ENCODE results near the gene SNX9. TPM values are rescaled to one million over a fixed set of nuclear protein-coding genes. Genes with fewer than 3 reads are reported as not detected.
"Not testable (repeated sequence)": the region's sequence is repeated elsewhere in the genome, so short reads cannot be mapped to it uniquely, and the experiment has no call there.

SNX9 gene
- total RNA-seq, 1 donor from 2014 or later = 53.4 TPM

DNA sequence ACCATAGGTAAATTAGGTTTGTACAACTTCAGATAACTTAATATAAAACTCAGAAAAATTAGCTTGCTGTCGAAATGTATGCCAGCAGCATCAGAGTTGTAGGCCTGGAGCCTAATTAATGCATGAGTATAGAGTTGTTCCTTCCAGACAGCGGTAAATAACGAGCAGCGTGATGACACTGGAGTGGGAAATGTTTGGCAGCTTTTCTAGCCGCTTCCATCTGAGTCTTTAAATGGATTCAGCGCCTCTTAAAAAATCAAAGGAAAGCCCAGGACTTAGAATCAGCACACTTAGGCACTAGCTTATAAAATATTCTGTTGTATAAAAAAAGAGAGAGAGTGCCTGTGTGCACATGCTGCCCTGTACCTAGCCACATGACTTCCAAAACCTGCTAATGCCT is 114.9 kb downstream of the SNX9 start:
- no peak for DNase-seq (ENCODE audit: low spot score)
- H3K4me1 Mint-ChIP-seq (ENCODE audit: low read depth) = peaks cover 6% of the 10 kb centered on the region
- H3K9me3 Mint-ChIP-seq = no peaks in the 10 kb centered on the region
- H3K27ac Mint-ChIP-seq = no peak overlapping the region
- peaks cover 65% of the 10 kb centered on the region for H3K36me3 Mint-ChIP-seq (ENCODE audit: low read depth)
- no peaks in the 10 kb centered on the region for H3K27me3 Mint-ChIP-seq (ENCODE audit: insufficient read depth)
- H3K4me3 Mint-ChIP-seq = no peak overlapping the region
- intact Hi-C loops (cut with micrococcal nuclease) = no loop called here

DNA sequence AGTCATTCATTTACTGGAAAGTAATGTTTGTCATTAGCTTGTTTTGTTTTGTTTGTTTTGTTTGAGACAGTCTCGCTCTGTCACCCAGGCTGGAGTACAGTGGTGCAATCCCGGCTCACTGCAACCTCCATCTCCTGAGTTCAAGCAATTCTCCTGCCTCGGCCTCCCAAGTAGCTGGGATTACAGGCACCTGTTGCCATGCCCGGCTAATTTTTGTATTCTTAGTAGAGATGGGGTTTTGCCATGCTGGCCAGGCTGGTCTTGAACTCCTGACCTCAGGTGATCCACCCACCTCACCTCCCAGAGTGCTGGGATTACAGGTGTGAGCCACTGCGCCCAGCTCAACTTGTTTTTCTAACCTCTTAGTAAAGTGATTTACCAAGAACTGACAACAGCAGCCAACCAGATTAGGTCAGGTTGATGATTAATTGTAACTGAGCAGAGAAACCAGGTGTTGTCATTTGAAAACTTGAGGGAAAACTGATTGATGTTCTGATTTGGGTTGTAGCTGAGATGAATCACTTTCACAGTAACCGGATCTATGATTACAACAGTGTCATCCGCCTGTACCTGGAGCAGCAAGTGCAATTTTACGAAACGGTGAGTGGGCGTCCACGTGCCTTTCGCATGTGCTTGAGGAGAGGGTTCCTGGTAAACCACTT is 117.5 kb downstream of the SNX9 start:
- H3K27ac Mint-ChIP-seq = peak overlapping the region; percentile 34
- not testable (repeated sequence) for DNase-seq (ENCODE audit: low spot score); H3K27me3 Mint-ChIP-seq (ENCODE audit: insufficient read depth)

DNA sequence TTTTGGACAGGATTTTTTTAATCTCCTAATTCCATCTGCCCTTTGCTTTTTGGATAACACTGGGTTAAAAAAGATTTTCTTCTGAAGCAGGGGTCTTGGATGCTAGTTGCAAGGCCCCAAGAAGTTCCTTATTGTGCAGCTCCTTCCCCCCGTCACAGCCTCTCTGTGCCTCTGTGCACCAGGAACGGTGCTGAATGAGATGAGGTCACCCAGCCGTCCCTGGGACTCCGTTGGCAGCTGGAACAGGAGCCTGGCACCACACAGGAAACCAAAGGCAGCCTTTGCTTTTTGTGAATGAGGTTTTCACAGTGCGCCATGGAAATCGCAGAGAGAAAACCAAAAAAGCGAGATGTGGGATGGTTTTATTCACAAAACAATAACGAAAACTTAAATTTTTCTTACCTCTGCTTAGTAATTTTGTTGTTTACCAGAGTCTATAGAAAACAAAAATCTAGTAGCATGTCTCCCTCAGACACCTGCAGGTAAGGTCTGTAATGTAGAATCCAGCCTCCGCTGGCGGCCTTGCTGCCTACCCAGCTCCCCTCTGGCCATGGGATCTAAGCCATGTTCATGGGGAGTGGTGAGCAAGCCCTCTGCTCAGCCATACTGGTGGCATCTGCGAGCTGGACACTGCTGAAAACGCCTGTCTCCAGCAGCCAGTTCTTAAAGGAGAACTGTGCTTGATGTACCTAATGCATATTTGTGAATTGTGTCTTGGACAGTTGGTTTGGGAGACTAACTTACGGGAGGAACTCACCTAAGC is 118.2 kb downstream of the SNX9 start:
- DNase-seq (ENCODE audit: low spot score) = no peak
- intact Hi-C loops (cut with micrococcal nuclease) = loop anchor here (2.0 to 10.0 kb wide), 3 partner anchors 40 to 556 kb away; partner anchors contain the start of genes SYNJ2 and ZDHHC14
- Mint-ChIP-seq H3K27me3 (ENCODE audit: insufficient read depth) (no peaks in the 10 kb centered on the region), H3K36me3 (ENCODE audit: low read depth) (peaks cover 60% of the 10 kb centered on the region), H3K27ac (no peak overlapping the region), H3K4me3 (no peak overlapping the region), H3K9me3 (no peaks in the 10 kb centered on the region), H3K4me1 (ENCODE audit: low read depth) (peaks cover 26% of the 10 kb centered on the region)

More for the DNA sequence above, 117.5 kb downstream of the SNX9 start:
- Mint-ChIP-seq H3K36me3 (ENCODE audit: low read depth) (peaks cover 61% of the 10 kb centered on the region), H3K4me1 (ENCODE audit: low read depth) (peaks cover 19% of the 10 kb centered on the region)
- intact Hi-C loops (cut with micrococcal nuclease) = loop anchor here (1.0 to 10.0 kb wide), 4 partner anchors 40 to 556 kb away; partner anchors contain the start of genes SYNJ2 and ZDHHC14
- H3K9me3 Mint-ChIP-seq, H3K4me3 Mint-ChIP-seq: not testable (repeated sequence)

DNA sequence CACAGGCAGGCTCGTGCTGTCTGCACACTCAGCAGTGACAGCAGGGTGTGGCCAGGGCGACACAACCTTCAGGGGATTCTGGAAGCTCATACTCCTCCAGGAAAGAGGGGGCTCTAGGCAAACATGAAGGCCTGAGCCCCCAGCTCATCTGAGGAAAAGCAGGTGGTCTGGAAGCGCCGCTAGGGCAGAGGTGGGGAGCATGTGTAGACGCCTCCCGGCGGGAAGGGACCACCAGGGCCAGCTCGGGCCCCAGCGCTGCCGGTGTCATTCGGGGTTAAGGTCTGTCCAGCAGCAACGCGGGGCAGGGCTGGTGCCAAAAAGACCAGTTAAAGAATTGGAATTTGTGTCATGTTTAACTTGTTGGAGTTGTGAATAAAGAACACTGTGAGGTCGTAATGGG is 119.3 kb downstream of the SNX9 start:
- intact Hi-C loops (cut with micrococcal nuclease) = loop anchor here (10.0 kb wide), 1 partner anchor 558 kb away; the partner anchor contains the start of gene ZDHHC14
- peaks cover 60% of the 10 kb centered on the region for H3K36me3 Mint-ChIP-seq (ENCODE audit: low read depth)
- H3K27me3 Mint-ChIP-seq (ENCODE audit: insufficient read depth) = peaks cover 2% of the 10 kb centered on the region
- peaks cover 37% of the 10 kb centered on the region for H3K4me1 Mint-ChIP-seq (ENCODE audit: low read depth)
- no peak for DNase-seq (ENCODE audit: low spot score)
- H3K9me3 Mint-ChIP-seq = no peaks in the 10 kb centered on the region
- no peak overlapping the region for H3K4me3 Mint-ChIP-seq
- peak overlapping the region; percentile 58 for H3K27ac Mint-ChIP-seq

DNA sequence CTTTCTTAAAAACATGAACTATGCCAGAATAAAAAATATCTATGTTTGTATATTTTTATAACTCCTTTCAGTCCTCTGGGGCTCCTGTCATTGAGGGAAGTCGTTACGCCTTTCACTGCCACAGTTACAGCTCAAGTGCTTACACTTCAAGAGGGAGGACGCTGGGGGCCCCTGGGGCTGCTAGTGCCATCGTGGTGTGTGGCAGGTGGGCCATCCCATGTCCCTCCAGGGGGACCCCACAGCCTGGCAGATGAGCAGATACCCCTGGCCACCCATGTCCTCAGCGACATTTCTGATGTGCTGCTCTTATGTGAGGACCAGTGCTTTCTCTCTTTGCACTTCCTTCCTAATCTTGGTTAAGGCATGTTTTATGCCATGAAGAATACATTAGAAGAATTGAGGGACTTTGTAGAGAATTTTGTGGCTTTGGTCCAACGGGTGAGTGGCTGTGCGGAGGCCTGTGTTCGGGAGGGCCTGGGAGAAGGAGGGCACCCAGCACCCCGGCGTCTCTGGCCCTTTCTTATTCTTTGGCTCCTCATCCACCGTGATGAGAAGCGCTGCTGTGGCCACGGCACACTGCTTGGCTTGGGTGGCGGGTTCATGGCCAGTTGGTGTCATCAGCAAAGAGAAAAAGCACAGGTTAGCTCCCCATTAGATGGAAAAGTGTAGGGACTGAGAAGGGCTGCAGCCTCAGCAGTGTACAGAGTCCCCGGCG is 120.4 kb downstream of the SNX9 start:
- no peak for DNase-seq (ENCODE audit: low spot score)
- Mint-ChIP-seq H3K36me3 (ENCODE audit: low read depth) (peaks cover 56% of the 10 kb centered on the region), H3K27me3 (ENCODE audit: insufficient read depth) (peaks cover 2% of the 10 kb centered on the region), H3K4me3 (no peak overlapping the region), H3K27ac (no peak overlapping the region), H3K9me3 (no peaks in the 10 kb centered on the region), H3K4me1 (ENCODE audit: low read depth) (peaks cover 39% of the 10 kb centered on the region)
- intact Hi-C loops (cut with micrococcal nuclease) = loop anchor here (10.0 kb wide), 1 partner anchor 559 kb away; the partner anchor contains the start of gene ZDHHC14

DNA sequence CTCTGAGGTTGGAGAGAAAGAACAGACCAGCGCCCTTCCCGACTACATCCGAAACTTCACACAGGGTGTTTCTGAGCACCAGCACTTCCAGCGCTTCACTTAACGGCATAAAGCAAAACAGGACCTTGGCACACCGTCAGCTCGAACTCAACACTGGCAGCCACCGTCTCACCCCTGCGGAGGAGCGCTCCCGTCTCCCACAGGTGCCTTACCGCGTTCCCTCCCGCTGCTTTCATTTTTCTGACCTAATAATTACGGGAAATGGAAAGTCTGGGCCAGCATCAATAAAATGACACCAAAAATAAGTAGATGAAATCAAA is 120.9 kb downstream of the SNX9 start:
- H3K4me3 Mint-ChIP-seq = no peak overlapping the region
- peaks cover 39% of the 10 kb centered on the region for H3K4me1 Mint-ChIP-seq (ENCODE audit: low read depth)
- no peaks in the 10 kb centered on the region for H3K9me3 Mint-ChIP-seq
- no peak overlapping the region for H3K27ac Mint-ChIP-seq
- intact Hi-C loops (cut with micrococcal nuclease) = loop anchor here (2.0 to 10.0 kb wide), 4 partner anchors 19 to 559 kb away; partner anchors contain the start of gene ZDHHC14
- peaks cover 3% of the 10 kb centered on the region for H3K27me3 Mint-ChIP-seq (ENCODE audit: insufficient read depth)
- no peak for DNase-seq (ENCODE audit: low spot score)
- H3K36me3 Mint-ChIP-seq (ENCODE audit: low read depth) = peaks cover 55% of the 10 kb centered on the region

DNA sequence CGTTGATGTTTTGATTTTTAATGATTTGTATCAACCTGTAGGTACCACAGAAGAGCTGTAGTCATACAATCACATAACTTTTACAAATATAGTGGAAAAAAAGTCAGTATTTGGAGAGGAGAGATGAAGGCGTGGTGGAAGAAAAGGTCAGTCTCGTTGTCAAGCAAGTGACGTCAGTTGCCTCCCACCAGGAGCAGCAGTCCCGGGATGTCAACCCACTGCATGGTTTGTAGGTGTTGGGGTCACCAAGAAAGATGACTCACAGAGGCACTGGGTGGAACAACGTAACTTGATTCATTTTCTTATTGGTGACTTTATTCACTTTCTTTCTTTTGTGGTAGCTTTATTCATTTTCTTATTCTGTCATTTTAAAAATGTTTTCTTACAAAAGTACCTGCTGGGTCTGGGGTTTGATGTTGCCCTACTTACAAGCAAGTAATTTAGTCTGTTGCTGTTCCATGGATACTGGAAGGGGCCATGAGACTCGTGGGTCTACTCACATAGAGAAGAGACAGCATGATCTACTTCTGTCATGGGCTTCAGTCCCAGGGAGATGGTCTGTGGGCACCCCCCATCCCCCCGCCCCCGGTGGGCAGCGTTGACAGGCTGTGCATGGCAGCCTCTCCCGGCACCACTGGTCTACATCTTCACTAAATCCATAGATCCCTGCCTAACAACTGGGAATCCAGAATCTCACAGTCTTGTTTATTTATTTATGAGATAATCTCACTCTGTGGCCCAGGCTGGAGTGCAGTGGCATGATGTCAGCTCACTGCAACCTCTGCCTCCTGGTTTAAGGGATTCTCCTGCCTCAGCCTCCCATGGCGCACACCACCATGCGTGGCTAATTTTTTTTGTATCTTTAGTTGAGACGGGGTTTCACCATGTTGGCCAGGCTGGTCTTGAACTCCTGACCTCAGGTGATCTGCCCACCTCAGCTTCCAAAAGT is 122.2 kb downstream of the SNX9 start:
- Mint-ChIP-seq H3K9me3 (peaks cover 9% of the 10 kb centered on the region), H3K4me3 (peak overlapping the region; percentile 34), H3K4me1 (ENCODE audit: low read depth) (peaks cover 32% of the 10 kb centered on the region), H3K36me3 (ENCODE audit: low read depth) (peaks cover 47% of the 10 kb centered on the region), H3K27me3 (ENCODE audit: insufficient read depth) (peaks cover 9% of the 10 kb centered on the region), H3K27ac (peak overlapping the region; percentile 63)
- intact Hi-C loops (cut with micrococcal nuclease) = loop anchor here (2.0 to 10.0 kb wide), 4 partner anchors 18 to 560 kb away; partner anchors contain the start of gene ZDHHC14
- no peak for DNase-seq (ENCODE audit: low spot score)

DNA sequence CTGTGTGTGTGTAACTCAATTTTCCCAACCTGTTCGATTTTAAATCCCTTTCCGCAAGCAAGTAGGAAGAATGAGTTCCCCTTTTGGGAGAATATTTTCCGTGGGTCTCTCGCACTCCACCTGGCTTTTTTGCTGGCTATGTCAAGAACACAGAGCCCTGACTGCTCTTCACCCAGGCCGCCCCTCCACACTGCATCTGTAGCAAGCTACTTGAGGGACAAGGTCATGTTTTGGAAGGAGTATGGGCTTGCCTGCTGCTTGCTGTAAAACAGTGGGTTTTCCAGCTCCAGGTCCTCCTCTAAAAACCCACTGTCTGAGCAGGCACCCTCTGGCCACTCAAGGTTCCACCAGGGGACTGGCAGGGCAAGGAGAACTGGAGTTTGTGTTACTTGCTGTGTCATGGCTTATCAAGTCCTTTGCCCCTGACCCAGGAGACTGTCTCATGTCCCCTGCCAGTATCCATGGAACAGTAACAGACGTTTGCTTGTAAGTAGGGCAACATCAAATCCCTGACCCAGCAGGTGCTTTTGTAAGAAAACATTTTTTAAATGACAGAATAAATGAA is 123.1 kb downstream of the SNX9 start:
- no peak overlapping the region for H3K4me3 Mint-ChIP-seq
- peaks cover 32% of the 10 kb centered on the region for H3K4me1 Mint-ChIP-seq (ENCODE audit: low read depth)
- peaks cover 39% of the 10 kb centered on the region for H3K36me3 Mint-ChIP-seq (ENCODE audit: low read depth)
- intact Hi-C loops (cut with micrococcal nuclease) = loop anchor here (2.0 to 10.0 kb wide), 3 partner anchors 189 to 561 kb away; partner anchors contain the start of gene ZDHHC14
- H3K27ac Mint-ChIP-seq = no peak overlapping the region
- H3K9me3 Mint-ChIP-seq = peaks cover 9% of the 10 kb centered on the region
- peaks cover 9% of the 10 kb centered on the region for H3K27me3 Mint-ChIP-seq (ENCODE audit: insufficient read depth)
- DNase-seq (ENCODE audit: low spot score) = no peak

DNA sequence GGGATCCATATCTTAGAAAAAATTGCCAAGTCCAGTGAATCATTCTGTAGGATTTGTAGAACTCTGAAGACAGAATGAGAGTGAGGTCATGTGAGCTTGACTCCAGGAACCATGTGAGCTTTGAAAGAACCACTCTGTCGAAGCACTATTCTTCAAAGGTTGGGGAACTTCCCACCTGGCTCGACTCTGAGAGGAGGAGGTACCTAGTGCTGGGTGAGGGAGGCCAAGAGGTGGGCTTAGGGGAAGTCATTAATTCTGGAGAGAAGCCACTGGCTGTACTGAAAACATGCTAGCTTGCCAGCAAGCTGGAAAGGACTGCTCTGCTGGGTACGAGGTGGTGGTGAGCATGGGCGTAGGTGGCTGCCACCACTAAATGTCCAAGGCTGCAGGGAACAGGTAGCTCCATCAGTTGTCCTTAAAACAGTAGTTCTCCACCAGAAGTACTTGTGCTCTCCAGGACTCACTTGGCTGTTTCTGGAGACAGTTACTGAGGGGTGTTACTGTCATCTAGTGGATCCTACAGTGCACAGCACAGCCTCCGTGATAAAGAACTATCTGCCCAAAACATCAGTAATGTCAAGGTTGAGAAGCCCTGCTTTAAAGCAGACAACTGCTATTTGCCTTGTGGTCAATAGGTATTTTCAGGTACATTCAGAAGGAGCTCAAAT is 124.0 kb downstream of the SNX9 start:
- H3K27me3 Mint-ChIP-seq (ENCODE audit: insufficient read depth) = peaks cover 9% of the 10 kb centered on the region
- no peak overlapping the region for H3K4me3 Mint-ChIP-seq
- peaks cover 32% of the 10 kb centered on the region for H3K4me1 Mint-ChIP-seq (ENCODE audit: low read depth)
- peak overlapping the region; percentile 24 for H3K27ac Mint-ChIP-seq
- DNase-seq (ENCODE audit: low spot score) = no peak
- intact Hi-C loops (cut with micrococcal nuclease) = loop anchor here (1.0 to 10.0 kb wide), 5 partner anchors 125 to 632 kb away; partner anchors contain the start of gene ZDHHC14
- peaks cover 9% of the 10 kb centered on the region for H3K9me3 Mint-ChIP-seq
- H3K36me3 Mint-ChIP-seq (ENCODE audit: low read depth) = peaks cover 31% of the 10 kb centered on the region

DNA sequence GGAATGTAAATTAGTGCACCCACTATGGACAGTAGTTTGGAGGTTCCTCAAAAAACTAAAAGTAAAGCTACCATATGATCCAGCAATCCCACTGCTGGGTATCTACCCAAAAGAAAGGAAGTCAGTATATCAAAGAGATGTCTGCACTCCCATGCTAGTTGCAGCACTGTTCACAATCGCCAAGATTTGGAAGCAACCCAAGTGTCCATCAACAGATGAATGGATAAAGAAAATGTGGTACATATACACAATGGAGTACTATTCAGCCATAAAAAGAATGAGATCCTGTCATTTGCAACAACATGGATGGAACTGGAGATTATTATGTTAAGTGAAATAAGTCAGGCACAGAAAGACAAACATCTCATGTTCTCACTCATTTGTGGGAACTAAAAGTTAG is 127.9 kb downstream of the SNX9 start:
- Mint-ChIP-seq H3K36me3 (ENCODE audit: low read depth) (peaks cover 11% of the 10 kb centered on the region), H3K4me1 (ENCODE audit: low read depth) (peaks cover 16% of the 10 kb centered on the region), H3K27me3 (ENCODE audit: insufficient read depth) (peaks cover 16% of the 10 kb centered on the region)
- DNase-seq (ENCODE audit: low spot score); H3K9me3 Mint-ChIP-seq; intact Hi-C loops (cut with micrococcal nuclease); H3K27ac Mint-ChIP-seq; H3K4me3 Mint-ChIP-seq: not testable (repeated sequence)

DNA sequence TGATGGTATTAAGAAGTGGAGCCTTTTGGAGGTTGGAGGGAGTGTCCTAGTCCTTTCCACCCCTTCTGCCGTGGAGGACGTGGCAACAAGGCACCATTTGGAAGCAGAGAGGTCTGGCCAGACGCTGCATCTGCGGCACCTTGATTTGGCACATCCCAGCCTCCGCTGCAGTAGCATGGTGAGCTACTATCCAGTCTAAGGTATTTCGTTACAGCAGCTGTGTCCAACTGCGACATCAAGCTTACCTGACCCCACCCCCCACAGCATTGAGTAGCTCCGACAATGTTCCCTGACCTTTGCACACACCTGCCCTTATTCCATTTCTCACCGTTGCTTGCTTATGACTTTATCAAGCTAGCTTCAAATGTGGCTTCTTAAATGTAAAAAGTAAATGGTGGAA is 128.8 kb downstream of the SNX9 start:
- H3K4me1 Mint-ChIP-seq (ENCODE audit: low read depth) = peaks cover 7% of the 10 kb centered on the region
- intact Hi-C loops (cut with micrococcal nuclease) = no loop called here
- peaks cover 9% of the 10 kb centered on the region for H3K9me3 Mint-ChIP-seq
- H3K4me3 Mint-ChIP-seq = no peak overlapping the region
- no peak overlapping the region for H3K27ac Mint-ChIP-seq
- H3K36me3 Mint-ChIP-seq (ENCODE audit: low read depth) = peaks cover 8% of the 10 kb centered on the region
- H3K27me3 Mint-ChIP-seq (ENCODE audit: insufficient read depth) = peaks cover 15% of the 10 kb centered on the region
- DNase-seq (ENCODE audit: low spot score) = no peak
